ENCODE data around the gene DDX19B.

Gene DDX19B

GRCh38 chr16:70381604-70382342, 82.8 kb downstream of the DDX19B start:
- intact Hi-C loops (cut with DNase I): loop anchor here (5.0 kb wide), 2 partner anchors 51 to 141 kb away; partner anchors contain the start of genes COG4 and SF3B3
- DNase-seq: peak in 1 of 42 donors; percentile 19

- intact Hi-C loops (cut with DNase I): loop anchor here (5.0 kb wide), 2 partner anchors 49 to 139 kb away; partner anchors contain the start of genes COG4 and SF3B3
Measured at GRCh38 chr16:70383421-70383960, 84.5 kb downstream of the DDX19B start.

More at GRCh38 chr16:70383421-70383960, 84.5 kb downstream of the DDX19B start:
- no peak for DNase-seq
